ENCODE results near the gene MAP4K2. TPM values are rescaled to one million over a fixed set of nuclear protein-coding genes. Genes with fewer than 3 reads are reported as not detected.

MAP4K2 gene
- total RNA-seq, 1 experiment from 2014 or later, result 14.4 TPM

DNA sequence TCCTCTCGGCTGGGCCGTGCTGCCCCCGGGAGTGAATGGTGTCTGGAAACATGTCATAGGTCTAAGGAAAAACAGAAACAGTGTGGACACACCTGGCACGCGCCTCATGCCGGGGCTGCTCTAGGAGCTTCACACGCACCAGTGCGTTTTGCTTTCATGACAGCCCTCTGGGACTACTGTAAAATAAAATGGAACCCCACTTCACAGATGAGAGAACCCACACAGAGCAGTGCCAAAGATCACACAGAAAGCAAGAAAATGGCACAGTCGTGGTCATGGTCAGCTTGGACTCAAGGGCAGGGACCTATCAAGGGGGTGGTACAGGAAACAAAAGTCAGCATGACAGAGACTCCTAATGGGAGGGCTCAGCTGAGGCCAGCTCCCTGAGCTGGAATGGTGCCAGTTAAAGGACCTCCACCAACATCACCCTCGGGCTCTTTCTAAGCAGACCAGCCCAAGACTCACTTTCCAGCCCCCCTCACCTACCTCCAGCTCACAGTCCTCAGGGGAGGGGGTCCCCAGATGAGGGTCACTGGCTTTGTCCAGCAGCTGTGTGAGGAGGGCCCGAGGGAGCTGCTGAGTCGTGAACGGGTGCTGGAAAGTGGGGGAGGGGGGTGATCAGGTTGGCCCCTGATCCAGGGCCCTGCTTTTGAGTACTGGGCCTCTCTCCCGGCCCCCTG lies 3.3 kb downstream of the MAP4K2 start:
- in situ Hi-C loops (cut with HindIII; ENCODE audit: low pct_unique_long_range_greater_than_20kb, low sequenced_read_pairs), result no loop called here
- DNase-seq (ENCODE audit: low read depth), result peak; percentile 29

DNA sequence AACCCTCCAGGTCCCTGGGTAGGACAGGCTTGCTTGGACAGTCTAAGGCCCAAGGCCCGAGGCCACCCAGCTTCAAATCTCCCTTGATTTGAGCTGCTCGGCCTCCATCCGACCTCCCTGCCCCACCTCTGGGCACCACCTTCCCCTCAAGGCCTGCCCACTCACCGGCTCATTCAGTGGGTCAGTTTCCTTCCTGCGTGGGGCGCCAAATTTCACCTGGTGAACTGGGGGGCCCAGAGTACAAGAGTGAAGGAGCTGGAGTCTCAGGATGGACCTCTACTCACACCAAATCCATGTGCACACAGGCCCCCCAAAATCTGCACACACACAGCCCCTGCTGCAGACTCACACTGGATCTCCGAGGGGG lies 3.8 kb downstream of the MAP4K2 start:
- DNase-seq (ENCODE audit: low read depth), result no peak
- in situ Hi-C loops (cut with HindIII; ENCODE audit: low pct_unique_long_range_greater_than_20kb, low sequenced_read_pairs), result no loop called here

DNA sequence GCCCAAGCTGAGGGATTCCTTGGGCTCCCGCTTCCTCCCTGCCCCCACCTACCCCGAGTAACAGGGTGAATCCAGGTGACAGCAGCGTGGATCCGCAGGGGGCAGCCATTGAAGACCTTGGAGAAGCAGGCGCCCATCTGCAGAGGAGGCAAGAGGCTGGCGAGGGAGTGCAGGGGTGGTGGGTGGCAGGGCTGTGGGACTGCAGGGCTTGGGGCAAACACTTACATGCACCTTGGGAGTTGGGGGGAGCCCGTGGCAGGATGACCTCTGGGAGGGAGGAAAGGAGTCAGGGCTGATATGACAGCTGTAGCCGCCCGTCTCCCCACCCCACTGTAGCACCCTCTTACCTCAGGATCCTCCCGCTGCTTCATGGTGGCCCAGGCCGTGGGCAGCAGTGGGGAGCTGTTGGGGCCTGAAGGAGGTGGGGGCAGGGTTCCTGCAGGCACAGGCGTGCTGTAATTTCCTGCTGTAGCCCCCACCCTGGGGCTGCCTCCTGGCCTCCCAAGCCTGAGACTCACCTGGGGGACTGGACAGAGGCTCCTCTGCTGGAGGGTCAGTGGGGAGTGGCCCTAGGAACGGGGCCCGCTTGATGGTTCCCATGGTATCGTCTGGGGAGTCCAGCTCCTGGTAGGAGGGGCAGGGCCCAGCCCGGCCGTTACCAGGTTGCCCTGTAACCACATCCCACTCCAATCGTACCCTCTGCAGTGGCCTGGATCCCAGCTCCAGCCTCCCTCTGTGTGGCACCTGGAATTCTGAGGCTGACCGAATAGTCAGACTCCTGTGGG lies 6.1 kb downstream of the MAP4K2 start:
- in situ Hi-C loops (cut with HindIII; ENCODE audit: low pct_unique_long_range_greater_than_20kb, low sequenced_read_pairs), result no loop called here
- DNase-seq (ENCODE audit: low read depth), result no peak

DNA sequence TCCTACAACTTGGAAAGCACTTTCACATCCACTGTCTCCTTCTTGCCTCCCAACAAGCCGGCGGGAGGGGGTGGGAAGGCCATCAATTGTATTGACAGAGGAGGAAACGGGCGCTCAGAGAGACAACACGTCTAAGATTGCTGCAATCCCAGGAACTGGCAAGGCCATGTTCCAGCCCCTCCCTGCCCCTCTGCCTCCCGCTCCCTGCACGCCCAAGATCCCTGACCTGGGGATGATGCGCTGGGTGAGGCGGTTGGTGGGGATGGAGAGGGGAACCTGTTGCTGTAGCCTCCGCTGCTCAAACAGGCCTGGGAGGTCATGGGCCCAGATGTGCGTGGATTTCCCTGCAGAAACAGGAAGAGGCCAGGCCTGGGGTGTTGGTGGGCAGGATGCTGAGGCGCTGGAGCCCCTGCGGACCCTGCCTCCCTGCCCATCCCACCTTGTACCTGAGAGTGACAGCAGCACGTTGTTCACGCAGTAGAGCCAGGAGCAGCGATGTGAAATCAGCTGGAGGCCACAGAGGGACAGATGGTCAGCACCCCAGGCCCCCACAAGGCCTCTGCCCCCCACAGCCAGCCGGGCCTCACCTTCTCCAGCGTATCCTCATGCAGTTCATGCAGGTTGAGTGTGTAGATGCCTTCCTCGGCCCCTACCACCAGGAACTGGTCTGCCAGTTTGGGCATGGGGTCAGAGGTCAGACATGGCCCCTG lies 6.8 kb downstream of the MAP4K2 start:
- in situ Hi-C loops (cut with HindIII; ENCODE audit: low pct_unique_long_range_greater_than_20kb, low sequenced_read_pairs), result no loop called here
- no peak for DNase-seq (ENCODE audit: low read depth)

DNA sequence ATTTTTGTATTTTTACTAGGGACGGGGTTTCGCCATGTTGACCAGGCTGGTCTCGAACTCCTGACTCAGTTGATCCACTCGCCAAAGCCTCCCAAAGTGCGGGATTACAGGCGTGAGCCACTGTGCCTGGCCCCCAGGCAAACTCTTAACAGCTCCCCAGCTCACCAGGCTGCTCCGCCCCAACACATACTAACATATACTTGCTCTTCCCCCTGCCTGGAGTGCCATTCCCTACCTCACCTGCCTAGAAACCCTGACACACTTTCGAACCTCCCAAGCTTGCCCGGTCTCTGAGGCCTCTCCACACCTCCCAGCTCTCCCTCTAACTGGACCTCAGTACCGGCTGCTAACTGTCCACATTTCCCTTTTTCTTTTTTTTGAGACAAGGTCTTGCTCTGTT lies 8.5 kb downstream of the MAP4K2 start:
- no peak for DNase-seq (ENCODE audit: low read depth)
- in situ Hi-C loops (cut with HindIII; ENCODE audit: low pct_unique_long_range_greater_than_20kb, low sequenced_read_pairs), result no loop called here

DNA sequence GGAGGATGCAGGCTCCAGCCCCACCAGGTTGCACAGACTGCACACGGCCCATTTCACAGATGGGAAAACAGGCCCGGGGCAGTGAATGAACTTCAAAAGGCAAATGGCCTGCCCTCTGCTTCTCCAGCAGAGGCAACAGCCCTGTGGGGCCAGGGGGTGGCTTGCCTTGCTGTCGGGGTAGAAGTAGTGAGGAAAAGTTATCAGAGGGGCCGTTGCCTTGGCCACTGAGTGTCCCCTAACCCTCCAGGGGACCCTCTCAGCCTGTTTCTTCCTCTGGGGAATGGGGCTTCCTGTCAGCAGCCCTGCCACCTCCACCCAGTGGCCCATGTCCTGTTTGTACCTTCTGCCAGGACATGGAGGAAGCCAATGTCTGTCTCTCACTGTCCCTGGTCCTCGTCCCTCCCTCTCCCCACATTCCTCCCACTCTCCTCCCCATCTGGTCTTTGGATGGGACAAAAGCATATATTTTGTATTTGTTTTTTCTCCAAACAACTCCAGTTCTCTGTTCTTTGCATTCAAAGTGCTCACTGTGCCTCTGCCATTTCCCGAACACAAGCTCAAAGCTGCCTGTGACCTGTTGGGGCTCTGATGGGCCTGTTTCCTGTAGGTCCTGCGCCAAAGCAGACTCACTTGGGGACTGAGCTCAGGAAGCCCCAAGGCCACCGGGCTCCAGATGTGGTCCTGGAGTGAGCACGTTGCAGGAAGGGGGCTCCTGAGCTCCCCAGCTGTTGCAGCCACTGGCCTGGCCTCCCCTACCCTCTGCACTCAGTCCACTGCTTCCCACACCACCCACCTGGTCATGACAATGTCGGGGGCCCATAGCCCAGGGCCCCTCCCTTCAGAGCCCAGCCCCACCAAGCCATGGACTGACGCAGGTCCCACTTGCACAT lies 9.5 kb downstream of the MAP4K2 start:
- in situ Hi-C loops (cut with HindIII; ENCODE audit: low pct_unique_long_range_greater_than_20kb, low sequenced_read_pairs), result no loop called here
- no peak for DNase-seq (ENCODE audit: low read depth)

DNA sequence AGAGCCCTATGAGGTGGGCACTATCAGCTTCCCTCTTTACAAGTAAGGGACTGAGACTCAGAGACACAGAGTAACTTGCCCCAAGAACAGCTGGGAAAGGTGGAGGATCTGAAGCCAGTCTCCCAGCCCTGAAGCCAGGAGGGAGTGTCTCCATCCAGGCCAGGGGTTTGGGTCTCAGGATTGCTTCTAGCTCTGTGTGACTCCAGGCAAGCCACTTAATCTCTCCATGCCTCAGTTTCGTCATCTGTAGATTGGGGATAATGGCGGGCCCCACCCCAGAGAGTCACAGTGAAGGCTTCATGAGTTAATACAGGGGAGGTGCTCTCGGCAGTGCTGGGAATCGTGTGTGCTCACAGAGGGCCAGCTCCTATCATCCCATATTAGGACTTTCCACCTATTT lies 10.5 kb downstream of the MAP4K2 start:
- in situ Hi-C loops (cut with HindIII; ENCODE audit: low pct_unique_long_range_greater_than_20kb, low sequenced_read_pairs), result no loop called here
- no peak for DNase-seq (ENCODE audit: low read depth)

DNA sequence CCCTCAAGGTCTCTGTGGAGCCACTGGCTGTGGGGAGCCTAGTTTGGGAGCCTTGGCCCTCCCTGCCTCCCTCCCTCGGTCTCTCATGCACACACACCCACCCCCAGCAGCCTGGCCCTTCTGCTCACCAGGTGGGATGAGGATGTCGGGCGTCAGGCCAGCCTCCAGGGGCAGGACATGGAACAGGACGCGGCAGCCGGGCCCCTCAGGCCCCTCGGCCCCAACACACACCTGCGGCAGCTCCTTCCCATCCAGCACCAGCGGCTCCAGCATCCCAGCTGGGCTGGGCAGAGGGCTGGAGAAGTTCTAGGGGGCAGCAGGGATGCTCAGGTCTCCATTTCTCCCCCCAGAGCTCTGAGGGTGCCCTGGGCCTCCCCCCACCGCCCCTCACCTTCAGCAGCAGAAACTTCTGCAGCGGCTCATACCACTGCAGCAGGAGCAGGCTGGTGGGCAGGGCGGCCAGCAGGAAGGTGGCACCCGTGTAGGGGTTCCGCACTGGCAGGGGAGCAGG lies 11.2 kb downstream of the MAP4K2 start:
- in situ Hi-C loops (cut with HindIII; ENCODE audit: low pct_unique_long_range_greater_than_20kb, low sequenced_read_pairs), result no loop called here
- no peak for DNase-seq (ENCODE audit: low read depth)

DNA sequence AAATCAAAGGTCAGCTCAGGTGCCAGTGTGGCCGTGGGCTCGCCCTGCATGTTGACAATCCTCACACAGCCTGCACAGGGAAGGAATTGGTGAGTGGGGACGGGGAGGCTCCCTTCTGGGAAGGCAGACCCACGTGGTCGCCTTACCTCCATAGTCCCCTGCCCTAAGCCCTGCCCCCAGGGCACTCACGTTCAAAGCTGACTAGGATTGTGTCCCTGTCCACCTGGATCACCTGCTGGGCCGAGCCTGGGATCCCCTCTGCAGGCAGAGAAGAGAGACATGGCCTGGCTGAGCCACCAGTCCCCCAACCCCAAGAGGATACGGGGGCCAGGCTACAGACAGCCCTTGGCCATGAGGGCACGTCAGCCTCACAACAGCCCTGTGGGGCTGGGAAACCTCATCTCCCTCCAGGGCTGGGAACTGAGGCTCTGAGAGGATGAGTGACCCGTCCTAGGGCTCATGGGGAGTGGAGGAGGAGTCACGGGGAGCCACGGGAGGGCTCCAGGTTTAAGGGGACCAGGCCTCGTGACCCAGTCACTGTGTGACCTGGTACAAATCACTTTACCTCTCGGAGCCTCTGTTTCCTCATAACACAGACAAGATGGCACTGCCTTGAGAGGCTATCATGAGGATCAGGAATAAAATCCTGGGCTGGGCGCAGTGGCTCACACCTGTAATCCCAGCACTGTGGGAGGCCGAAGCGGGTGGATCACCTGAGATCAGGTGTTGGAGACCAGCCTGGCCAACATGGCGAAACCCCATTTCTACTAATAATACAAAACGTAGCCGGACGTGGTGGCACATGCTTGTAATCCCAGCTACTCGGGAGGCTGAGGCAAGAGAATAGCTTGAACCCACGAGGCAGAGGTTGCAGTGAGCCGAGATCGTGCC lies 12.6 kb downstream of the MAP4K2 start:
- DNase-seq (ENCODE audit: low read depth), result no peak
- in situ Hi-C loops (cut with HindIII; ENCODE audit: low pct_unique_long_range_greater_than_20kb, low sequenced_read_pairs), result no loop called here

DNA sequence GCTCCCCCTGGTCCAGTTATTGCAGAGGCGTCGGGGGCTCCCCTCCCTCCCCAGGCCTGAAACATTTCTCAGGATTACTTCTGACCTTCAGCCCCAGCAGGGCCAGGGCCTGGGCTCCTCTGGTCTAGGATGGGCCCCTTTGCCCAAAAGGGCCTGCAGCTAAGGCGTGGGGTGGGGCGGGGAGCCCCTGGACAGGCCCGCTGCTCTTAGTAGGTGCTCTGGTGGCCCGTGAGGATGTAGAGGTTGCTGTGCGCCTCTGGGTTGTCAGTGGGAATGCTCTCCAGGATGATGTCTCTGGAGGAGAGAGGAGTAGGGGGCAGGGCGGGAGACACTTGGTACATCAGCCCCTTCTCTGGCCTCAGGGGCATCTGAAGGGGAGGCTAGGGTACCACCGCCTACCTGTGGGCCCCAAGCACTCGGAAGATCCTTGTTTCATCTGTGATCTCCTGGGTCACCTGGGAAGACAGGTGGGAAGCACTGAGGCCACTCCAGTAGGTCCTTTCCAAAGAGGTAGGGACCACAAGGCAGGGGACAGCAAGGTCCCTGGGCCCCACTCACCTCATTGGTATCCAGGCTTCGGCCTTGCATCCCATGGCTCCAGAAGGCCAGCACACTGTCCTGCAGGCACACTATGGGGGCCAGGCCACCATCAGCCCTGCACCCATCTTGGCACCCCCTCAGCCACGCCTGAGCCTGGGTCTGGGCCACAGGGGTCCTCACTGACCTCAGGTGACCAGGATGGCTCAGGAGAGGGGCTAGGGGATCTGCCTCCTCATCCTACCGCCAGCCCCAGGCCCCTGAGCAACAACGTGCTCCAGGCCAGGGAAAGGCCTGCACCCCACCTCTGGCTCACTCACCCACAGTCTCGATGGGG lies 13.4 kb downstream of the MAP4K2 start:
- in situ Hi-C loops (cut with HindIII; ENCODE audit: low pct_unique_long_range_greater_than_20kb, low sequenced_read_pairs), result no loop called here
- no peak for DNase-seq (ENCODE audit: low read depth)

DNA sequence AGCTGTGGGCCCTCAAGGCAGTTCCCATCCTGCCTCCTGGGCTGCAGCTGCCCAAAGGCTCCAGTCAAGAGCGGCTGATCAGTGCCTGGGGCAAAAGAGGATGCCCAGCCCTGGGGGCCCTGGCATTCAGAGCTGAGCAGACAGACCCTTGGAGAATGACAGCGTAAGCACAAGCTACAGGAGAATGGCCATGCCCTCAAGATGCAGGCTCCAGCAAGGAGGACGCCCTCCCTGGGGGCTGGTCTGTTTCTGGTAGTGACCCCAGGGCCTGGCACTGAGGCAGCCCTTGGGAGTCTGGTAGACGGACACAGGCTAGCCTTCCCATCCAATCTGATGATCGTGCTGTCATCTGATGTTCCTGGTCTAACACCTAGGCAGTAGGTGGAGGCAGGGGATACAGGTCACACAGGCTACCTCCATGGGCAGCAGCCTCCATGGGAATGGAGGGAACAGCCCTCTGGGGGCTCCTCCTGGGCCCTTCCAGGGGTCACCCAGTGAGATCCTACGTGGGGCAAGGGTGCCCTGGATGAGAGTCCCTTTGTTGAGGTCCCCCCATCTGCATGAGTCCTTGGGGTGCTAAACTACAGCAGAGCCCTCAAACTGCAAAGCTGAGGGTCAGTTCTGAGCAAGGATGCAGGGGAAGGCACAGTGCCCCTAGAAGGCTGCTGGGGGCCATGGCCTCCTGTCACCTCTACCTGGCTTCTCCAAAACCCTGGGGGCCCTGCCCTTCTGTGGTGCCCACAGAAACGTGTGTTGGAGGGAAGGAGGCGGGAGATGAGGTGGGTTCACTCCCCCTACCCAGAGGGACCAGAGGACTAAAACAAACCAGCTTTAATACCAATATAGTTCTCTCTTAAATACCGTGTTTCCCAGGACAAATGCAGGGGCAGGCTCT lies 14.4 kb downstream of the MAP4K2 start:
- in situ Hi-C loops (cut with HindIII; ENCODE audit: low pct_unique_long_range_greater_than_20kb, low sequenced_read_pairs), result no loop called here
- no peak for DNase-seq (ENCODE audit: low read depth)

DNA sequence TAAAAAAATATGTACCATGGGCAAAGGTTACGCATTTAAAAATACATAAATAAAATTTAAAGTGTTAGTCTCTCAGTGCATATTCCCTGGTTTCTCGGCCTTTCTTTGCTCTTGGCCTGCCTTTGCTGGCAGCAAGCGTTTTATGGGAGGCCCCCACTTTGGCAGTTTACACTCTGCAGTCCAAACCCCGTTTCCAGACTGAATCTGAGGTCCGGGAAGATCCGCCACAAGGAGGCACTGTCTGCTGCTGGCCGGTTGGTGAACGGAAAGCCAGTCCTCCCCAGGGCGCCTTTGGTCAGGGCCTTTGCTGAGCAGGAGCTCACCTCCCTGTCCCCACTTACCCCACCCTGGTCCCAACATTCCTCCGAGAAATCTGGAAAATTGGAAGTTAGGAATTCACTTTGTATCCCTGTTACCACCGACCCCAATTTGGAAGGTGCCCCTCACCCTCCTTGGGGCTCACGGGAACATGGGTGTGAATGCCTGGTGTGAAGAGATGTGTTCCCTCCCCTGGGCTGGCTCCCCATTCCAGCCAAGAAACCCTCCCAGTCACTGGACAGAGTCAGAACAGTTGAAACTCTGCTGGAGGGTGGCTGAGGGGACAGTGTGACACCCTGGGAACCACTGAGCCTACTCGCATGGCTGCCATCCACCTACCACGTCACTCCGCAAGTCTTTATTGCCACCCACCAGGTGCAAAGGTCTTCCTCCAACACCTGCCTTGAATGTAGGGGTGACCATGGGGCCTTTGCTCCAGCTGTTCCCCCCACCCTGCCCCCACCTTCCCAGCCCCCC lies 15.3 kb downstream of the MAP4K2 start:
- in situ Hi-C loops (cut with HindIII; ENCODE audit: low pct_unique_long_range_greater_than_20kb, low sequenced_read_pairs), result no loop called here
- DNase-seq (ENCODE audit: low read depth), result no peak

DNA sequence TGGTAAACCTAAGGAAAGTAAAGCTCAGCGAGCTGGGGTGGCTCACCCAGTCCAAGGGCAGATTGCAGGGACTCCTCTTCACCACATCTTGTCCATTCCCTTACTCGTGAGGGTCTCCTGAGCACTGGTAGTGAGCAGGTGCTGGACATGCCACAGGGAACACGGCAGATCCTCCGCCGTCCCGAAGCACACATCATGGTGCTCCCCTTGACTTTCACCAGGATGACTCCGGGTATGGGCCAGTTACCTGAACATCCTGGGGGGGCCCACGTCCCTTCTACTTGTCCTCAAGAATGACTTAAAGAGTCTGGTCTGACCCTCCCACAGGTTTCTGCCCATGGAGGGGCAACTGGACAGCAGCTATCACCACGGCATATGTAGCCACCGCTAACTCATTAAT lies 16.7 kb downstream of the MAP4K2 start:
- in situ Hi-C loops (cut with HindIII; ENCODE audit: low pct_unique_long_range_greater_than_20kb, low sequenced_read_pairs), result no loop called here

DNA sequence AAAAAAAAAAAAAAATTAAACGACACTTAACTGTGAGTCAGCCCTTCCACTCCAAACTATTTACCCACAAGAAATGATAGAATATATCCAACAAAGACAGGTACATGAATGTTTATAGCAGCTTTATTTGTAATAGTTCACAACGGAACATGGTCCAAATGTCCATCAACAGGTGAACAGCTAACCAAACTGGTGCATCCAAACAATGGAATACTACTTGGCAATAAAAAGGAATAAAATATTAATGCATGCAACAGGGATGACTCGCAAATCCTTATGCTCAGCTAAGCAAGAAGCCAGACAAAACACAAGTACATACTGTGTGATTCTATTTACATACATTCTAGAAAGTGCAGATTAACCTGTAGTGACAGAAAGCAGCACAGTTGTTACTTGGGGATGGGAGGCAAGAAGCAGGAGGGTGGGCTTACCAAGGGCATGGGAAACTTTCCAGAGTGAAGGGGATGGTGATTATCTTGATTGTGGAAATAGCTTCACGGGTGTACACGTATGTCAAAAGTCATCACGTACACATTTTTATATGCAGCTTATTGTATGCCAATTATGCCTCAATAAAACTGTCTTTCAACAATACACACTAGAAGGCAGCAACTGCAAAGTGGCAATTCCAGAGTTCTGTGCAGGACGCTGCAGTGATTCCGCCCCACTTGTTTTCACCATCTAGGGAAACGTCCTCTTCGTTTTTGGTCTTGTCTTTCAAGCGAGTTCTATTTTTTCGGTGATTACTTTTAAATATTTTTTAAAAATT lies 18.0 kb downstream of the MAP4K2 start:
- DNase-seq (ENCODE audit: low read depth), result no peak
- in situ Hi-C loops (cut with HindIII; ENCODE audit: low pct_unique_long_range_greater_than_20kb, low sequenced_read_pairs), result no loop called here

More for the DNA sequence above, 16.7 kb downstream of the MAP4K2 start:
- no peak for DNase-seq (ENCODE audit: low read depth)
